ENCODE measurements around the gene FKBP1B.
"Not testable (repeated sequence)": the region's sequence is repeated elsewhere in the genome, so short reads cannot be mapped to it uniquely, and the experiment has no call there.

FKBP1B gene

DNA sequence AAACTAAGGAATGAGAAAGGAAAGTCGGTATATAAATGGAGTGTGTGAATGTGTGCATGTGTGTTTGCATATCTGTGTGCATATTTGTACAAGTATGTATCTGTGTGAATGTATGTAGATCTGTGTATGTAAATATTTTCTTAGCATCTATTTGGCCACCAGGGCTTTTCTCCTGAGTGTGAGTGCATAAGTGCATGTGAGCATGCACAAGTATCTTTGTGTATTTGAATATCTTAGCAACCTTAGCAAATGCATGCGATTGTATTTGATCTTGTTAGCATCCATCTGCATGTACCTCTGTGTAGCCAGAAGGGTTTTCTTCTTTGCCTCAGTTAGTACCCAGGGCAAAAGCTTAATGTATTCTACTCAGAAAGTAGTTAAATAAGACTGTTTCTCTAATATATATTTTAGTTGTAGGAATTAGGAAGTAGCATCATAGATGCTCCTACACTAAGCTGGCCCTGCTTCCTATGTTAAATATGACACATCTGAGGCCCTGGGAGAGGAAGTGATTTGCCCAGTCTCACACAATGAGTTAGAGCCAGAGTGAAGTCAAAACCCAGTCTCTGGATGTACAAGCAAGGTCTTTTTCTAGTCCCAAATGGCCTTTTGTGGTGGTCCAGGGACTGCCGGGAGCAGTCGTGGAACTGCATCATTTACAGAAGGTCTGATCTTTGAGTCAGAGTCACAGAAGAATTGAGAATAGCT, 9.2 kb downstream of the FKBP1B start:
- no peak for DNase-seq

- no peak for DNase-seq
Observed at GRCh38 chr2:24065341-24065740, 15.8 kb downstream of the FKBP1B start.

GRCh38 chr2:24072259-24072658, 22.7 kb downstream of the FKBP1B start:
- no peak for DNase-seq

DNA sequence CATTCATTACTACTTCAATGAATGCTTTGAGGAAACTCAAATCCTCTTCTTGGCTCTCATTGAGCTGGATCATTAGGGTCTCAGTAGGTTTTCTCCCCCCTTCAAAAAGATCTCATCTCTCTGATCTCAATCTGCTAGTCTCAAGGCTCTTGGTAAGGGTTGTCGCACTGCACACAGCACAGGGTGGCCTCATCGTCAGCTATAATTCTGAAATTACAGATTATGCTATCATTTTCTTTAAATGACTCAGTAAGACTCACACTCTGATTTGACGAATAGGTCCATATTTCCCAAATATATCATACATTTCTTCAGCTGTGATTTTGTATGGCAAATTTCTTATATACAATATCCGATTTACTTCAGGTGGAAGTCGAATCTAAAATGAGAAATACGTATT, 24.3 kb downstream of the FKBP1B start:
- no peak for DNase-seq

GRCh38 chr2:24075259-24075658, 25.7 kb downstream of the FKBP1B start:
- DNase-seq = no peak

DNA sequence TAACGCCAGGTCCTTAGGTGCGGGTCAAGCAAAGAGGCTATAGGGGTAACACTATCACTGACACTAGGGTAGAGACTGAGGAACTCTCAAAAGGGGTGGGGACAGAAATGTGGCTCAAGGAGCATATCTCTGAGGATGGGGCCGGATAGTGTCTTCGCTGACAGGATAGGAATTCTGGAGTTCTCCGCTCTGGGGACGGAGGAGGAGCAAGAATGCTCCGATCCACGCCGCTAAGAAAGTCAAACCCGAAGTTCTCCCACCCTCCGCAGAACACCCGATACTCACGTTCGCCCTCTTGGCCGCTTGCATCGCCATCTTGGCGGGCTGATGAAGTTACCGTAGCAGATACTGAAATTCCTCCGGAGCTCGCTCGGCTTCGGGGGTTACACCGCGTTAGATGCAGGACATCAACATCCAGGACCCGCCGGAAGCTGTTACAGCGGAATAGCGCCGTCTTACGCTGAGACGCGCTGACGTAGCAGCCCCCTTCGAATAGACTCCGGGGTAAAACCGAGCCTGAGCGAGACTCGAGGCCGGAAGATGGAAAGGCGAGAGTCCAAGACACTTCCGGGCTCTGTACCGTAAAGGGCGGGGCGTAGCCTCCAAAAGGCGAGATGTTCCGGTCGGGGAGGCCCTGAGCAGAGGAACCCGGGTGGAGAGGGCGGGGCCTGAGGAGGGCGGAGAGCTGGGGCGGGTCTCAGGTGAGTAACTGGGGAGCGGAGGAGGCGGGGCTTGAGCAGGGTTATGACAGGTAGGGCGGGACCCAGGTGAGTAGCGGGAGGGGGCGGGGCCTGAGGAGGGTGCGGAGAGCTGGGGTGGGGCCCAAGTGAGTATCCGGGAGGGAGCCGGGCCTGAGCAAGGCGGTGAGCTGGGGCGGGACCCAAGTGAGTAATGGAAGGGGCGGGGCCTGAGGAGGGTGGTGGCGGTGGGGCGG, 26.6 kb downstream of the FKBP1B start, which contains the start of gene SF3B6:
TSS of gene SF3B6 (minus strand) at position 412 of the 934 bp plus-strand sequence. CDS start at position 315, 97 bp downstream.
- DNase-seq = peak; percentile 54 to 98 (median 95)

GRCh38 chr2:24076849-24077534, 27.5 kb downstream of the FKBP1B start:
- DNase-seq = peak in 27 of 56 donors; percentile 1 to 66 (median 41)

DNA sequence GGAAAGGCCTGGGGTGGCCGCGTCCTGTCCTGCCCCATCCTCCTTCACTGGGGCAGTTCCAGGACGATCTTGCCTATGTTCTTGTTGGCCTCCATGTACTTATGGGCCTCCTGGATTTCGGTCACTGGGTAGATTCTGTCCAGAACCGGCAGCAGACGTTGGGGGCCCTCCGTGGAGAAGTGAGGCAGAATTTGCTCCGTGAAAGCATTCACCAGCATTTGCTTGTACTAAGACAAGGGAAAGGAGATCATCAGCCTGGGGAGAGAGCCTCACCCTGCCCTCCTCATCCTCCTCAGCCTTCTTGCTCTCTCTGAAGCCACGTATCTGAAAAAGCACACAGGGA, 28.0 kb downstream of the FKBP1B start:
- peak in 9 of 56 donors; percentile 19 to 68 (median 38) for DNase-seq

DNA sequence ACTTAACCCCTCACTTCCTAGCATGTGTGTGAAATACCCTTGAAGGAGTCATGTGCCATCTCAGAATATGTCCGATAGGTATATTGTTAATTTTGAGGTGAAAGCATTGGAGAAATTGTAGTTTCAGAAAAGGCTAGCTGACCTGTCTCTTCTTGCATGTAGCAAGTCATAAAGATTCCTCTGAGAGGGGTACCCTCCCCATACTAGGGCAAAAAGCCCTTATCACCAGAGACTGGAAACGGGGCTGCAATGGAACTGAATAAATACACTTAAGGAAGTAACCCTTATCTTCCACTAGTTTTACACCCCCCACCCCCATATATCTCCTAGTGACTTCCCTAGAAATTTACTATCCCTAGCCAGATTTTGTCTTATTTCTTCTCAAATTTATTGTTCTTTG, 28.3 kb downstream of the FKBP1B start:
- DNase-seq = no peak

GRCh38 chr2:24080701-24081100, 31.2 kb downstream of the FKBP1B start:
- DNase-seq = no peak

DNA sequence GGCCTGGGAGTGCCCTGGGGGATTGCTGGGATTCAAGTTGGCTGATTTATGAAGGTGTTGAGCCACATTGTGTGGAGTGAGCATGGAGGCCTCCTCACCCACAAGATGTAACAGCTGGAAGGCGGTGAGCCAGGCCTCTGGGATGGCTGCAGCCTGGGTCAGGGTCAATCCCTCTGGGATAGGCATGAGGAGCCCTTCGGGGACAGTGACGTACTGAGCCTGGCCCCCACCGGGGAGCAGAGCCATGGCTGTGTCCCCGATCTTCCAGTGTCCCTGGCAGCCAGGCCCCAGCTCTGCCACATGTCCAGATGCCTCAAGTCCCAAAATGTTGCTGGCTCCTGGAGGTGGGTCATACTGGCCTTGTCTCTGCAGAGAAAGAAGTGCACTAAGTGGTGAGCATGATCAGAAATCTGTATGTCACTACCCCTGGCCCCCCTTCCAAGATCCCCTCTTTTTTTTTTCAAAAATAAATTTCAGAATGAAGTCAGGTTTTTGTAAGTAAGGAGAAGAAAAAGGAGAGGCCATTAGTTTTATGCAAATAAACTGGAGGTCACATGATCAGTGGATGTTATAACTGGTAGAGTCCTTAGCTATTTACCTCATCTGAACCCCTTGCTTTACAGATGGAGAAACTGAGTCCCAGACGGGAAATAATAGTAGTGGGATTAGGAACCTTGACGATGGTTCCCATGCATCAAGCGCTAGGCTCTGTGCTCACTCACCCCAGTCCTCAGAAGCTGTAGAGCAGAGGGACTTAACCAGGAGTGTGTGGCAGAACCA, 33.4 kb downstream of the FKBP1B start:
- DNase-seq = no peak

DNA sequence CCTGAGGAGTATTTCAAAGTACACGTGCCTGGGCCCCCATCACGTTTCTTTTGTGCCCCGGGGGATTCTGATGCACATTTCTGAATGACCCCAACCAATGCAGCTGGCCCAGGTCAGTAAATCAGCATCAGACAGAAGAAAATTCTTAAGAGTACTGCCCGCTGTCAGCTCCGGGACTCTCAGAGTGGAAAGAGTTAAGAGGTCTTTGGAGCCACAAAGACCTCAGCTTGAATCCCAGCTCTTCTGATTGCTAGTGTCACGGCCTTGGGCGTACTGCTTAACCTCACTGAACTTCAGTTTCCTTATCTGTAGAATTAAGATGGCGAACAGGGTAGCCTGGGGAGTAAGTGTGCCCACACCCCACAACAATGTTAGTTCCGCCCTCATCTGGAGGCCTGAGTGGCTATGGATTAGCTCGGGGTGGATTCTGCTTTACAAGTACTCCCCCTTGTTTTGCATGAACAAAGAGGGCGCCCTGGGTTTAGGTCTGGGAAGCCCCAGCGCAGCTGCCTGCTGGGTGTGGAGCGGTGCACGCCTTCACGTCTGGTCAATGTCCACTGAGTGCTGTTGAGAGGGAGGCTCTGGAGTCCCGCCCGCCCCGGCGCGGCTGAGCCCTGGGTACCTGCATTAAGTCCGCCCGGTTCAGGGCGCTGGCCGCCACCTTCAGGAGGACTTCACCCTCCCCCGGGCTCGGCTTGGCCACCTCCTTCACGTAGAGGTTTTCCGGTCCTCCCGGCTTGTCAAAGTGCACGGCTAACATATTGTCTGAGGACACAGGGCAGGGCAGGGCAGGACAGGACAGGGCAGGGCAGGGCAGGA, 34.2 kb downstream of the FKBP1B start:
- peak in 11 of 56 donors; percentile 25 to 69 (median 57) for DNase-seq

DNA sequence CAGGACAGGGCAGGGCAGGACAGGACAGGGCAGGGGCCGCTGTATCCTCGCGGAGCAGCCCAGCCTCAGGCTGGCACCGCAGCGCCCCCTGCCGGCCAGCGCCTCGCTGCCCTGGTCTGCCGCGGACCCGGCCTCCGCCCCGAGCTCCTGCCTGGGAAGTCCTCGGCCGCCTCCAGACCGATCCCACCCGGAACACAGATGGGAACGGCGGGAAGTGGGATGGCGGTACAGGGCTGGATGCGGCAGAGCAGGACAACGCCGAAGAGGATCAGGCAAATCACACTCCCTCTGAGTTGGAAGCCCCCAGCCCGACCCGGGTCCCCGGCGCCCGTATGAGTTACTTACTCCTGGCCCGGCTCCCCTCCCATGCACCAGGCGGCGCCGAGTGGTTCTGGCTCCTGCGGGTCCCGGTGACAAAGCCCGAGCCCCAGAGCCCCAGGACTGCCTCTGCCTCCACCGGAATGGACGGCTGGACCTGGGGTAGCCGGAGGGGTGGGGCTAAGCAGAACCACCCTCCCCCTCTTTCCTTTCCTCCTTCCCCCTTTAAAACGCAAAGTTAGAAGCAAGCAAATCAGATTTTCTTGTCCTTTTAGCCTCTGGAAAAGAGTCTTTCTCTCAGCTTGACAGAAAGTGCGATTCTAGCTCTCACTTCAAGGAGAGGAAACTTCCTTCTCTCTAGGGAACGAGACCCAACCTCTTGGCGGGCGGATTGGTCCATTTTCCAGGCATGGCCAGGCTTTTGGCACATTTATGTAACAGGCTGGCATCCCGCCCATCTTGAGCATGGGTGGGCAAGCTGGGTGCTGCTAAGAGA, 35.1 kb downstream of the FKBP1B start, which contains the start of gene TP53I3:
TSS of gene TP53I3 (minus strand) at position 449 of the 814 bp plus-strand sequence. CDS start 508 bp downstream, outside the sequence.
- DNase-seq = peak in 54 of 56 donors; percentile 22 to 85 (median 69)

GRCh38 chr2:24085200-24085489, 35.6 kb downstream of the FKBP1B start:
- DNase-seq = no peak

- DNase-seq = no peak
Observed at GRCh38 chr2:24086241-24086640, 36.7 kb downstream of the FKBP1B start.

GRCh38 chr2:24087032-24087431, 37.5 kb downstream of the FKBP1B start:
- DNase-seq = no peak

DNA sequence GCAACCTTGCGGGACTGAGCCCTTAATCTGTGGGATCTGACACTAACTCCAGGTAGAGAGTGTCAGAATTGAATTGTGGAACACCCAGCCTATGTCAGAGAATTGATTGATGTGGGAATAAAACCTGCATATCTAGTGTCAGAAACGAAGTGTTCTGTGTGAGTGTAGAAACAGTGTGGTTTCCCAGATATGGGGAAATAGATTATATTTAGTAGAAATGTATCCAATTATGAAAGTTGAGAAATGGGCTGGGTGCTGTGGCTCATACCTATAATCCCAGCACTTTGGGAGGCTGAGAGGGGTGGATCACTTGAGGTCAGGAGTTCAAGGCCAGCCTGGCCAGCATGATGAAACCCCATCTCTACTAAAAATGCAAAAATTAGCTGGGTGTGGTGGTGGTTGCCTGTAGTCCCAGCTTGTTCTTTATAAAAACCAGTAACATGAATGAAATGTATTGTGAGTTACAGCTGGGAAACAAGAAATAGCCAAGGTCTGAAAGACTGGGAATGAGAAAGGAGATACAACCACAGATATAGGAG, 39.3 kb downstream of the FKBP1B start:
- DNase-seq = no peak

DNA sequence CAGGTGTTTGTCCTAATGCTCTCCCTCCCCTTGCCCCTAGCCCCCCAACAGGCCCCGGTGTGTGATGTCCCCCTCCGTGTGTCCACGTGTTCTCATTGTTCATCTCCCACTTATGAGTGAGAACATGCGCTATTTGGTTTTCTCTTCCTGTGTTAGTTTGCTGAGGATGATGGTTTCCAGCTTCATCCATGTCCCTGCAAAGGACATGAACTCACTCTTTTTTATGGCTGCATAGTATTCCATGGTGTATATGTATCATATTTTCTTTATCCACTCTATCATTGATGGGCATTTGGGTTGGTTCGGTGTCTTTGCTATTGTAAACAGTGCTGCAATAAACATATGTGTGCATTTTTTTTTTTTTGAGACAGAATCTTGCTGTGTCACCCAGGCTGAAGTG, 43.7 kb downstream of the FKBP1B start:
- DNase-seq = not testable (repeated sequence)

GRCh38 chr2:24095171-24095677, 45.7 kb downstream of the FKBP1B start:
- peak in 9 of 56 donors; percentile 3 to 59 (median 46) for DNase-seq

Measured in nucleus accumbens (tissue), 56 donors.